Activated naive CD8-positive, alpha-beta T cell treated with anti-CD3 and anti-CD28 coated beads, Interleukin-2, amount 50 U/mL, for 16 hours (primary cell): Measurements from ENCODE around the gene DRAXIN.

Source experiments
- DNase-seq: peaks from one replicate; pipeline ENCODE4 v3.0.0-alpha.2; 2020; ENCODE audit warnings: low read depth, low spot score

DRAXIN gene

GRCh38 chr1:11688506-11688905 lies 3.0 kb upstream of the DRAXIN start:
- DNase-seq = no peak

- DNase-seq = no peak
These were observed 861 bp upstream of the DRAXIN start for GRCh38 chr1:11690397-11691301.

GRCh38 chr1:11691928-11692711 lies 610 bp downstream of the DRAXIN start:
- DNase-seq = no peak

- DNase-seq = no peak
These were observed 1.6 kb downstream of the DRAXIN start for GRCh38 chr1:11693024-11693590.

GRCh38 chr1:11693917-11694316 lies 2.4 kb downstream of the DRAXIN start:
- DNase-seq = no peak

- no peak for DNase-seq
These were observed 4.4 kb downstream of the DRAXIN start for GRCh38 chr1:11695861-11696260.

- no peak for DNase-seq
These were observed 5.8 kb downstream of the DRAXIN start for GRCh38 chr1:11697188-11697892.

- DNase-seq = no peak
These were observed 6.3 kb downstream of the DRAXIN start for GRCh38 chr1:11697893-11698210.

GRCh38 chr1:11700601-11701467 lies 9.3 kb downstream of the DRAXIN start:
- no peak for DNase-seq

GRCh38 chr1:11701551-11701961 lies 10.0 kb downstream of the DRAXIN start:
- no peak for DNase-seq

- DNase-seq = no peak
These were observed 10.7 kb downstream of the DRAXIN start for GRCh38 chr1:11701981-11702803.

GRCh38 chr1:11703357-11704193 lies 12.1 kb downstream of the DRAXIN start:
- no peak for DNase-seq

GRCh38 chr1:11704194-11704529 lies 12.7 kb downstream of the DRAXIN start:
- DNase-seq = no peak

- no peak for DNase-seq
These were observed 13.4 kb downstream of the DRAXIN start for GRCh38 chr1:11704691-11705475.

- no peak for DNase-seq
These were observed 14.1 kb downstream of the DRAXIN start for GRCh38 chr1:11705596-11705995.

GRCh38 chr1:11706292-11706691 lies 14.8 kb downstream of the DRAXIN start:
- no peak for DNase-seq

- DNase-seq = no peak
These were observed 16.2 kb downstream of the DRAXIN start for GRCh38 chr1:11707621-11708276.
